GM21423 (cell line): ENCODE data around the gene TAF10.

ENCODE experiments used
- ATAC-seq: cut with Tn5 transposase; IDR thresholded peaks from one replicate; pipeline ENCODE4 v1.9.1; 2021; ENCODE audit warnings: mild to moderate bottlenecking, moderate library complexity; ENCODE audit not compliant: unreplicated experiment

TAF10 gene

DNA sequence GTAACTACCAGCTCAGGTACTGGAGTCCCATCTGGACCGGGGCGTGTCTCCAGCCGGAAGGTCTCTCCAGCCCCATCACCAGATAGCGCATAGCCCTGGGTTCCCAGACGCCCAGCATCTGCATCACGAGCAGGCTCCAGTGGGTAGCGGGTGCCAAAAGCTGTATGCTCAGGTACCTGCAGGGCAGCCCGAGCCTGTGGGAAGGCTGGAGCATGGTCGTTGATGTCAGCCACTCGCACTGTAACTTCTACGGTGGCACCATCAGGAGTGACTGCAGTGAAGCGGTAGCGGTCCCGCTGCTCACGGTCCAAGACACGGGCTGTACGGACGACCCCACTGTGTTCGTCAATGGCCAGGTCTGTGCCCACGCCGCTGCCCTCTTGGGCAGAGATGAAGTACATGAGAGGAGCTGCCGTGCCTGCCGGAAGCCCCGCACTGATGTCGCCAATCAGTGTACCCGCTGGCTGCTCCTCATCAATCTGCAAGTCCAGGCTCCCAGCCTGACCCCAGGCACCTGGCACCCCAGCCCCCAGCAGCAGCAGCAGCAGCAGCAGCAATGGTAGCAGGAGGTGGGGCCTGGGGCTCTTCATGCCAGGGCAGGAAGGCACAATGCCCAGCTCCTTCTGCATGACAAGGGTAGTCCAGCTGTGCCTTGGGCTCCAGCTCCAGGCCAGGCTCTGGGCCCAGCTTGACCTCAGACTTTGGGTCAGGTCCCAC lies 29.1 kb upstream of the TAF10 start:
- no peak for ATAC-seq

DNA sequence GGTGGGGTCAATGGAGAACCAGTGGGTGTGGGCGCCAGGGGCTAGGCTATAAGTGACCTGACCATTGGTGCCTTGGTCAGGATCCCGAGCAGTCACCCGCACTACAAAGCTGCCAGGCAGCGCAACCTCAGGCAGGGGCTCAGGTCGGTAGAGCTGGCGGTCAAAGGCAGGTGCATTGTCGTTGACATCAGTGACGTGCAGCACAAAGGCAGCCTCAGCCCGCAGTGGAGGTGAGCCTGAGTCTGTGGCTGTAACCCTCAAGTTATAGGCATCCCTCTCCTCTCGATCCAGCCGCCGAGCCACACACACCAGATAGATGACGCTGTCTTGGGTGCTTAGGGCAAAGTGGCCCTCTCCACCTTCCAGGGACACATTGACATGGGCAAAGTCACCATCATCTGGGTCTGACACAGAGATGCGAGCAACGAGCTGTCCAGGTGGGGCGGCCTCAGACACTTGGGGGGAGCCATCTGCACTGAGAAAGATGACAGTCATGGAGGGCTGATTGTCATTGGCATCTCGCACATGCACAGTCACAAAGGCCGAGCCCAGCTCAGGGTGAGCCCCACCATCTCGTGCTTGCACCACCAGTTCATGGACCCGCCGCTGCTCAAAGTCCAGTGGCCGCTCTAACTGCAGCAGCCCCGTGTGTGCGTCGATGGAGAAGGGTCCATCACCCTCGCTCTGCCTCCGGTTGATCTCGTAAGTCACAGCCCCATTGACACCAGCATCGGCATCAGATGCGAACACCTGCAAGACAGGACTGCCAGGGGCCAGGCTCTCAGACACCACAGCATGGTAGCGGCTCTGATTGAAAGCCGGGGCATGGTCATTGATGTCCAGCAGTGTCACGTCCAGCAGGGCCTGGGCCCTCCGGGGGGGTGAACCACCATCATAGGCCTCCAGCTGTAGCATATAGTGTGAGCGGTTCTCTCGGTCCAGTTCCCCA lies 28.3 kb upstream of the TAF10 start:
- ATAC-seq, result no peak

DNA sequence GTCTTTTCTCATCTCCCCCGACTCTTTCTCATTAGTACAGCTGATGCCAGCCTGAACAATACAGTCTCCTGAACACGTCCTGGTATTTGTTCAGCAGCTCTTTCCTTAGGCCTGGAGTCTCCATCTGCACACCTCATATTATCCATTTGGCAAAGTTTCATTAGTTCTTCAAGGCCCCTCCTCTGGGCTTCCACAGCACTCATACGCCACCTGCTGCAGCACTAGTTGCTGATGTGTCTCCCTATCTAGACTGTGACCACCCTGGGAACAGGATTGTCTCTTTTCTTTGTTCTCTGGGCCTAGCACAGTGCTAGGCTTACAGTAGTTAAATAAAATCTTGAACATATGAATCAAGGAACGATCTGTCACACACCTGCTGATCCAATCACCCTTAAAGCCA lies 26.4 kb upstream of the TAF10 start:
- no peak for ATAC-seq

DNA sequence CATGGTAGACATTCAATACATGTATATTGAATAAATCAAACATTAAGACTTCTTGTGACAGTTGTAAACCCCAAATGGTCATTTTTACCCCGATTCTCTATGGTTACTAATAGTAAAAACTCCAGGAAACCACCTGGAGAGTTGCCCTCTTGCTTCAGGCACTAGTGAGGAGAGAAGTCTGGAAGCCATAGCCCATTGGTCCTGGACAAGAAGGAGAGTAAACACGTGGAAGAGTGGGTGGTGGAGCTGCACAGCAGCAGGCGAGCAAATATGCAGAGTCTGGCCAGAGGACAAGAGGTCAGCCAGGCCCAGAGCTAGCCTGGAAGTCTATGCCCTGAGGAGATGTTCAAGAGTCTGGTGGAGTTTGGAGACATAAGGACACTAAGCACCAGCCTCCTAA lies 25.9 kb upstream of the TAF10 start:
- no peak for ATAC-seq

DNA sequence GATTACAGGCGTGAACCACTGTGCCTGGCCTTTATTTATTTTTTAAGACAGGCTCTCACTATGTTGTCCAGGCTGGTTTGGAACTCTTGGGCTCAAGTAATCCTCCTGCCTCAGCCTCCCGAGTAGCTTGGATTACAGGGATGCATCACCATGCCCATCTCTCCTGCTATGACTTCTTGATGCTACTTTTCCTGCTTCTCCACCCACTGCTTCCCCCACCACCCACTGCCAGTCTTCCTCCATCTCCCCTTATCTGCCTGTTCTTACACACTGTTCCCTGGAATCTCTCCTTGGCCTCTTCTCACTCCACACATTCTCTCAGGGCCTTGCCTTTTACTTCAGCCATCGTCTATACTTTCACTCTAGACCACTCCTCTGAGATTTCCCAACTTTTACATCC lies 24.5 kb upstream of the TAF10 start:
- ATAC-seq, result no peak

DNA sequence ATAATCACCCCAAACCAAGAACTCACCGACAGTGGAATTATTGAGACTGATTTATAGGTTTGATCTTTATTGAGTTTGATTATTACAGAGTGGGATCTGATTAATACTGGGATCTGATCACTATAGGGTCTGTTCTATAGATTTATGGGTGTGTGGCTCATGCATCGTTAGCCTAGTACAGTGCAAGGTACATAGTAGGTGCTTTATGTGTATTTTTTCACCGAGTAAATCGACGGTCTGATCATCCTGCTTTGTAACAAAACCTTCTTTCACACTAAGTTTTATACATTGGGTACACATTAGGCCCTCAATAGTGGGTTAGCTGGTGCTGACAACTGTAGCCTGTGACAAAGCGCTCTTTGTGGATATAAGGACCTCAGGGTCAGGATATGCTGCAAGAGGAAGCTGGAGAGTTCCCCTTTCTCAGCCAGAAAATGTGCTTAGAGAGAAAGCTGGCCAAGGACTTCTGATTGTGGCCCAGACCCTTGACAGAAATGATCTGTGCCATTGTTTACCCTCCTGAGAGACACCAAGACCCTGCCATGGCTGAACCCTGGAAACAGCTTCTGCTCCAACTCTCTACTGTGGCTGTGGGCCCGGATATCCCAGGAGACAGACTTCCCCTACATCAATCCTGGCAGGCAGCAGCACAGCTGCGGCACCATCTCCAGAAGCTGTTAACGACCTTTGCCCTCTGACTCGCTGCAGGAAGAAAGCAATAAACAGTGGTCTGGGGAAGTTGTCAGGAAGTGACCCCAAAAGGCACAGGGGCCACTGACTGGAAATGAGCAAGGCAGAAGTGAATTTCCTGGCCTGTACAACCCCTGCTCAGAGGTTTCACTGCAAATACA lies 23.3 kb upstream of the TAF10 start:
- ATAC-seq, result no peak

DNA sequence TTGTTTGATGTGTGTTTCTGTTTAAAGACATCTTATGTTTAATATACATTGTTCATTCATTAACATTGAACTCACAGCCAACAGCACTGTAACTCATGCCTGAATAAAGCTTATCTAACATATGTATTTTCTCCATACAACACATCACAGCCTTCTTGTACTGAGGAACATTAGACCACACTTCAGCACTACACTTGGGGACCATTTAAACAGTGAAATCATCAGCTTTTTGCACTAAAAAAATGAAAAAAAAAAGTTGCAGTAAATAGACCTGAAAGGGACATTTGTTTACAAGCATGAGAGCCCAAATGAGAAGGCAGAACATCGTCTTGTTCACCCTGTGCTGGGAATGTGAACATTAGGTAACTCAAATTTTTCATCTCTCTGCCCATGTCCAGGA lies 22.5 kb upstream of the TAF10 start:
- ATAC-seq, result no peak

DNA sequence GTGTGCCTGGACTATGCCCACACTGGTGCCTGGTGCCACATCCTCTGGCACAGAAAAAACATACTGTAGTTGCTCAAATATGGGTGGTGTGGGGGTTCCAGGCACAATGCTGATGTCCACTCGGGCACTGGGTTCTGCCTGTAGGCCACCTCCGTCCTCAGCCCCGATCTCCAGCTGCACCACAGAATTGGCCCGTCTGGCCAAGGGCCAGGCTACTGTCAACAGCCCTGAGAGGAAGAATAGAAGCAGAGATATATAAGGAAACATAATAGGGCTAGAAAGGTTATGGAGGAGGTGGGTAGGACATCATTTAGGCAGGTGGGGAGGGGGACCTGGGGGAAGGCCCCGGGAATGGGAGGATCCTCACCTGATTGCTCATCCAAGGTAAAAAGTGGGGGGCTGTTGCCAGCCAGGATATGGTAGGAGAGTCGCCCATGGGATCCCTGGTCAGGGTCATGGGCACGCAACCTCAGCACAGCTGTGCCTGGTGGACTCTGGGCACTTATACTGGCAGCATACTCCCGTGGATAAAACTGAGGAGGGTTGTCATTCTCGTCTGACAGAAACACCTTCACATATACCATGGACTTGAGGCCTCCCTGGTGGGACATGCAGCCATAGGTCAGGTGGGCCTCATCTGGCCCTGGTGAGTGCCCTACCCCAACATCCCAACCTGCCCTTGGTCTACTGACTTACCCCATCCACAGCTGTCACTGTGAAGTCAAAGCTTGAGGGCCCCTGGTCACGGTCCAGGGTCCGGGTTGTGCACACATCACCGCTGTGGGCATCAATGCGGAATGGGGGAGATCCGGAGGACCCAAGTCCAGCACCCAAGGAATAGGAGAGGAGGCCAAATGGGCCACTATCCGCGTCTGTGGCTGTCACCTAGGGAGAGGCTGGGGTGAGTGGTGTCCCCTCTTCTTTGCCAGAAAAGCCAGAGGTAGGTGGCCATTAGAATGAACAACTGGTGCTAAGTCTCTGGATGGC lies 21.7 kb upstream of the TAF10 start:
- ATAC-seq, result no peak

DNA sequence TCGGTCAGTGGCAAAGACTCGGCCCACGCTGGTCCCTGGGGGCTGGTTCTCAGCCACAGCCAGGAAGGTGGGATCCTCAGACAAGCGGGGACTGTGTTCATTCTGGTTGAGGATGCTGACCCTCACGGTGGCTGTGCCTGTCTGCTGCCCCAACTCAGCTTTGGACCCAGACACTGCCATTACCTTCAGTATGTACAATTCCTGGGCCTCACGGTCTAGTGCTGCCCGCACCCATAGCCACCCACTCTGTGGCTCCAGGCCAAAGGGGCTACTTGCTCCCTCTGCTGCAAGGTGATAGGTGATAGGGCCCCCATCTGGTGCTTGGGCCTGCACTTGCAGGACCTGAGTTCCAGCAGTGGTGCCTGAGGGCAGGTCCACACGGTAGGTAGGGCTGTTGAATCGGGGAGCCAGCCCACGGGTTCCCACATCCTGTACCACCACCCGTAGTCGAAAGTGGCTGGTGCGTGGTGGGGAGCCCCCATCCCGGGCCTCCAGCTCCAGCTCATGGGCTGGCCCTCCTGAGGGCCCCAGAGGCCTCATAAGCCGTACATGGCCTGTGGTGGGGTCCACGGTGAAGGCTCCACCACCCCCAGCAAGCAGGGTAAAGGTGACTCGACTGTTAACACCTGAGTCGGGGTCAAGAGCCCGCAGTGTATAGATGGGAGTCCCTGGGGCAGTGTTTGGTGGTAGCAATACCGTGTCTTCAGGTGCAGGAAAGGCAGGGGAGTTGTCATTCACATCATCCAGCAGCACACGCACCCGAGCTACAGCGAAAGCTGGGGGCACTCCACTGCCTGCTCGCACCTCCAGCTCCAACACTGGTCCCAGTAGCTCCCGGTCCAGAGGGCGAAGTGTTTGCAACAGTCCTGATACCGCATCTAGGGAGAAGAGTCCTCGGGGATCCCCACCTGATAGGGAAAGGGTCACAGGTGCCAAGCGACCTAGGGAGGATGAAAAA lies 20.4 kb upstream of the TAF10 start:
- ATAC-seq, result no peak

DNA sequence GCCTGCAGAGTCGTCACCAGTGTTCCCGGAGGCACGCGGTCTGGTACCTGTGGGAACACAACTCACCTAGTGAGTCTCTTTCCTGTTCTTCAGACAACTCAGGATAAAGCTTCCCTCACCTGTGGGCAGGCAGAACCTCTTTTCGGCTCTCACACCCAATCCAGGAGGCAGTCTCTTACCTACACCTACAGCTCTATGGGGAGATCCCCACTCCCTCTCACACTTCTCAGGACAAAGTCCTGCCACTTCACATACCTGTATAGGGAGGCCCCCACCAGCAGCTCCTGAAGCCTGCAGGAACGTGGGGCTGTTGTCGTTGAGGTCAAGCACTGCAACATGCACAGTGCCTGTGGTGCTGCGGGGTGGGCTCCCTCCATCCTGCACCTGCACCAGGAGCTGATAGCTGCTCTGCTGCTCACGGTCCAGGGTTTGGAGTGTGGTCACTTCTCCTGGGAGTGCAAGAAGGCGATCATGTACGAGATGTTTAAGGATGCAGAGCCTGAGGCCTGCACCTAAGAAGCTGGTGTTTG lies 19.4 kb upstream of the TAF10 start:
- ATAC-seq, result no peak

DNA sequence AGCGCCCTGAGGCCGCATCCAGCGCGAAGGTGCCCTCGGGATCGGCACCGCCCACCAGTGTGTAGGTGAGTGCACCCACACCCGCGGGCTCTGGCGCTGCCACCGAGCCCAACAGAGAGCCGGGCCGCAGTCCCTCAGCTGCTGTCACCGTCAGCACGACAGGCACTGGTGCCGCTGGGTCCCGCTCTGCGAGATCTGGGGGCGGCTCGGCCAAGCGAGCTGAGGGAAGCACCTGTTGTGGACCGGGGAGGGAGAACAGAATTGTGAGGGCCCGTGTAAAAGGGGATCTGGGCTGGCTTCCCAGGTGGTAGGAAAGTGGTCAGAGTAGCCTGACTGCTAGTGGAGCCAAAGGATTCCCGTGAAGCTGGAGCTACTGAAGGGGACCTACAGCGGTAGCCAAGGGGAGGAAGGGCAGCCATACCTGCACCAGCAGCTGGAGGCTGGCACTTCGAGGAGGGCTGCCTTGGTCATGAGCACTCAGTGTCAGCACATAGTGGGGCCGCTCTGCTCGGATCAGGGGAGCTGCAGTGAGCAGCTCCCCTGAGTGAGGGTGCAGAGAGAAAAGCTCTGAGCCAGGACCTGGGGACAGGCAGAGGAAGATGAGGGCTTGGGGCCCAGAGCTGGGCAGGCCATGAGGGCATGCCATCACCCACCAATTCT lies 18.7 kb upstream of the TAF10 start:
- ATAC-seq, result no peak

DNA sequence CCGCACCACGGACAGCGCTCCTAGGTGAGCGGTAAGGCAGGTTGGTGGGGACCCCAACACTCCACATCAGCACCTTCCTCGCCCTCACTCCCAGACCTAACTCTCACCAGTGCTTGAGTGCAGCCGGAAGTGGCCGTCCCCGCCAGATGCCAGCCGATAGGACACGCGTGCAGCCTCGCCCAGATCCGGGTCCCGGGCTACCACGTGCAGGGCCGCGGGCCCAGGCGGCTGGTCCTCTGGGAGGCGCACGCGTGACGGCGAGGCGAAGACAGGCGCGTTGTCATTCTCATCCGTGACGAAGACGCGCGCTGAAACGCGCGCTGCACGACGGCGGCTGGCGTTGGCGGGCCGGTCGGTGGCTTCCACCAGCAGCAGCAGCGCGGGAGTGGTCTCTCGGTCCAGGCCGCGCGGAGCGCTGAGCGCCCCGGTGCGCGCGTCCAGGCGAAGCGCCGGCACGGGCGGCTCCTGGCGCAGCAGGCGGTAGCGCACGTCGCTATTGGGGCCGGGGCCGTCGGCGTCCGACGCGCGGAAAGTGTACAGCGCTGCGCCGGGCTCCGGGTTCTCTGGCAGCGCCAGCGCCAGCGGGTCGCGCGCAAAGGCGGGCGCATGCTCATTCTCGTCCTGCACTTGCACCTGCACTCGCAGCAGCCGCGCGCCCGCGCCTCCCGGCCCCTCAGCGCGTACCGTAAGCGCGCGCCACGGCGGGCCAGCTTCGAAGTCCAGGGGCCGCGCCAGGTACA lies 18.0 kb upstream of the TAF10 start:
- no peak for ATAC-seq

DNA sequence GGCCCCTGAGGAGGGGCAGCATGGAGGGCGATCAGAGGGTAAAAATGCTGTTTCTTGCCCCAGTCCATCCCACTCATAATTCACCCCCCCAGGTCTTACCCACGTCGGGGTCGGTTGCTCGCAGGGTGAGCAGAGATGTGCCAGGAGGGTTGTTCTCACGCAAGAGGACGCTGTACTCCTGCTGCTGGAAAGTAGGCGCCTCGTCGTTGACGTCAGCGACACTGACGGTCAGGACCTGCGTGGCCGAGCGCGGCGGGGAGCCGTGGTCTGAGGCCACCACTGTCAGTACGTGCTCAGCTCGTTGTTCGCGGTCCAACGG lies 17.5 kb upstream of the TAF10 start:
- no peak for ATAC-seq

DNA sequence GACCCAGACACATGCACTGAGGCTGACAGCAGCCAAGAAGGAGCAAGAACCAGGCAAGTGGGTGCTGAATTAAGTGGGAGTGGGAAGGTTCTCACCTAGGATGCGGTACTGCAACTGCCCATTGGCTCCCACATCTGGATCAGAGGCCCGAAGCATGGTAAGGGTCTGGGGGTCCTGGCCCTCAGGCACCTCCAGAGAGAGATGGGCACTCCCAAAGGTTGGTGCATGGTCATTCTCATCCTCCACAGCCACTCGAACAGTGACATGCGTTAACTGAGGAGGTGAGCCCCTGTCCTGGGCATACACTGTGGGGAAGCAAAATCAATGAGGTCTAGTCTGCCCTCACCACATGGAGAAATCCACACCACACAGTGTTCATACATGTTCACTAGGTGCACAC lies 16.5 kb upstream of the TAF10 start:
- no peak for ATAC-seq

DNA sequence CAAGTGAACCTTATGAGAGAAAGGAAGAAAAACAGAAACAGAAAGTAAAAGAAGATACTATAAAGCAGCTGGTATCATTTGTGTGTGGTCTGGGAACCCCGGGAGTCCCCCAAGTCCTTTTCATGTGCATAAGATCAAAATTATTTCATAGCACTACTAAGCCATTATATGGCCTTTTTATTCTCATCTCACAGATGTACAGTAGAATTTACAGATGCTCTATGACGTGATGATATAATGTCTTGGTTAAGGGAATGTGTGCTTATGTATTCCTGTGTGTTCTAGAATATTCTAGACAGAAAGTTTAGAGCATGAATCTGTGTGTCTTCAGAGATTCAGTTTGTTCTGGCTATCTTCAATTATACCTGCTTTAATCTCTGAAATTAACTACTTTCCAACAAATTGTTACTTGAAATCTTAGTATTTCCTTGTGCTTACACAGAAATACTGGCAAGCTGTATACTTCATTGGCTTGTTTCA lies 15.8 kb upstream of the TAF10 start:
- peak; percentile 65 for ATAC-seq

DNA sequence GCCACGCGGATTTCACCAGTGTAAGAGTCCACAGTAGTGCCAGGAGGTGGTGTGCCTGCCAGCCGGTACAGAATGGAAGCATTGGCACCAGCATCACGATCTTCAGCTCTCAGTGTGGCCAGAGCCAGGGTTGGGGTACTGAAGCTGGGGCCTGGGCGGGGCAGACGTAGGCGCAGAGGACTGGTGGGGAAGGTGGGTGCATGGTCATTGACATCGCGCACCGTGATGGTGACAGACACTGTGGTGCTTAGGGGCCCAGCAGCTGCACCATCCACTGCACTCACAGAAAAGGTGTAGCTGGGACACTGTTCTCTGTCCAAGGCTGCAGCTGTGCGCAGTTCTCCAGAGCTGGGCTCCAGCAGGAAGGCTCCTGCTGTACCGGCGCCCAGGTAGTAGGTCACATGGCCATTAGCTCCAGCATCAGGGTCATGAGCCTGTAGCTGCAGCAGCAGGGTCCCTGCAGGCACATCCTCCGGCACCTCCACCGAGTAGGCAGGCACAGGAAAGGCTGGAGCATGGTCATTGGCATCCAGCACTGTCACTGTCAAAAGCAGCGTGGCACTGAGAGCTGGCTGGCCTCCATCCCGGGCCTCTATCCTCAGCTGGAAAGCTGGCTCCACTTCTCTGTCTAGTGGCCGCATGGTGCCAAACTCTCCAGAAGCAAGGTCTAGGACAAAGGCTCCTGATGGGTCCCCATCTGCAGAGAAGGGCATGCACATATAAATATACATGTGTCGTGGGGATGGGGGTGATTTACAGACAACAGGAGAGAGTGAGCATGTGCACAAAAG lies 15.2 kb upstream of the TAF10 start:
- peak; percentile 5 for ATAC-seq
